Lower leg skin (tissue), 3 donors: Measurements from ENCODE around the gene TFAP2E.

Experiments used
- CTCF ChIP-seq, 3 donors: fragments of 450-650 bp; IDR thresholded peaks; one replicate each; pipeline ENCODE4 v1.5.1; 2016; ENCODE audit warnings: antibody characterized with exemption in 3 of 3, mild to moderate bottlenecking in 3 of 3, moderate library complexity in 2 of 3
- POLR2A ChIP-seq, 2 donors: fragments of 450-650 bp; IDR thresholded peaks; one replicate each; pipeline ENCODE4 v1.6.1; 2016 to 2017; ENCODE audit warnings: antibody characterized with exemption in 2 of 2, mild to moderate bottlenecking in 1 of 2, moderate library complexity in 1 of 2

- TF ChIP-seq CTCF (IDR thresholded peaks at IDR 0.05) (no peak), POLR2A (IDR thresholded peaks at IDR 0.05) (no peak)
Measured at GRCh38 chr1:35539824-35540261, 33.3 kb upstream of the TFAP2E start.
